Measurements from ENCODE around the gene THSD4.

Gene THSD4

GRCh38 chr15:71749500-71749899 lies 634.2 kb downstream of the THSD4 start:
- DNase-seq (ENCODE audit: low read depth in 2 of 2): no peak

- DNase-seq (ENCODE audit: low read depth in 2 of 2): no peak
Measured at GRCh38 chr15:71752128-71752527, 636.9 kb downstream of the THSD4 start.

- no peak for DNase-seq (ENCODE audit: low read depth in 2 of 2)
Measured at GRCh38 chr15:71752604-71753289, 637.5 kb downstream of the THSD4 start.

- DNase-seq (ENCODE audit: low read depth in 2 of 2): no peak
Measured at GRCh38 chr15:71753346-71753745, 638.1 kb downstream of the THSD4 start.

- DNase-seq (ENCODE audit: low read depth in 2 of 2): no peak
Measured at GRCh38 chr15:71754660-71755059, 639.4 kb downstream of the THSD4 start.

GRCh38 chr15:71755092-71755970 lies 640.1 kb downstream of the THSD4 start:
- DNase-seq (ENCODE audit: low read depth in 2 of 2): no peak

GRCh38 chr15:71756599-71757352 lies 641.5 kb downstream of the THSD4 start:
- no peak for DNase-seq (ENCODE audit: low read depth in 2 of 2)

- DNase-seq (ENCODE audit: low read depth in 2 of 2): no peak
Measured at GRCh38 chr15:71757741-71758530, 642.7 kb downstream of the THSD4 start.

- no peak for DNase-seq (ENCODE audit: low read depth in 2 of 2)
Measured at GRCh38 chr15:71758711-71759110, 643.4 kb downstream of the THSD4 start.

- no peak for DNase-seq (ENCODE audit: low read depth in 2 of 2)
Measured at GRCh38 chr15:71760852-71761251, 645.6 kb downstream of the THSD4 start.

GRCh38 chr15:71761649-71762048 lies 646.4 kb downstream of the THSD4 start:
- DNase-seq (ENCODE audit: low read depth in 2 of 2): no peak

GRCh38 chr15:71768184-71768583 lies 652.9 kb downstream of the THSD4 start:
- DNase-seq (ENCODE audit: low read depth in 2 of 2): no peak

GRCh38 chr15:71773206-71773859 lies 658.1 kb downstream of the THSD4 start:
- DNase-seq (ENCODE audit: low read depth in 2 of 2): no peak

GRCh38 chr15:71775856-71776255 lies 660.6 kb downstream of the THSD4 start:
- no peak for DNase-seq (ENCODE audit: low read depth in 2 of 2)

- no peak for DNase-seq (ENCODE audit: low read depth in 2 of 2)
Measured at GRCh38 chr15:71776304-71776703, 661.0 kb downstream of the THSD4 start.

GRCh38 chr15:71777216-71777943 lies 662.1 kb downstream of the THSD4 start:
- no peak for DNase-seq (ENCODE audit: low read depth in 2 of 2)

- DNase-seq (ENCODE audit: low read depth in 2 of 2): no peak
Measured at GRCh38 chr15:71779073-71779797, 664.0 kb downstream of the THSD4 start.

- DNase-seq (ENCODE audit: low read depth in 2 of 2): peak in 1 of 2 donors; percentile 5
Measured at GRCh38 chr15:71780115-71780976, 665.1 kb downstream of the THSD4 start.
